Erythroblast (primary cell): ENCODE data around the gene KIRREL3.

Source experiments
- DNase-seq, 2 experiments: peaks; one replicate each; lab custom pipeline; 2025; lab: John Stamatoyannopoulos, UW
- GATA1 ChIP-seq: IDR thresholded peaks from 2 replicates; pipeline ENCODE4 v1.6.1; 2011; ENCODE audit warnings: low read depth, mild to moderate bottlenecking, control low read depth, low read length, moderate library complexity
- POLR2A ChIP-seq: IDR thresholded peaks from 2 replicates; pipeline ENCODE4 v1.6.1; 2011; ENCODE audit warnings: mild to moderate bottlenecking, low read length

Gene KIRREL3

GRCh38 chr11:126639692-126640091 lies 360.9 kb downstream of the KIRREL3 start:
- DNase-seq: no peak
- TF ChIP-seq GATA1: no peak

GRCh38 chr11:126638648-126639047 lies 361.9 kb downstream of the KIRREL3 start:
- DNase-seq: no peak
- no peak for TF ChIP-seq GATA1
- TF ChIP-seq POLR2A: no peak

GRCh38 chr11:126637795-126638175 lies 362.8 kb downstream of the KIRREL3 start:
- no peak for DNase-seq
- no peak for TF ChIP-seq GATA1
- no peak for TF ChIP-seq POLR2A

GRCh38 chr11:126636911-126637794 lies 363.4 kb downstream of the KIRREL3 start:
- TF ChIP-seq POLR2A (no peak), GATA1 (no peak)
- no peak for DNase-seq

GRCh38 chr11:126635511-126635910 lies 365.1 kb downstream of the KIRREL3 start:
- TF ChIP-seq GATA1: no peak
- TF ChIP-seq POLR2A: no peak
- DNase-seq: no peak

GRCh38 chr11:126634963-126635362 lies 365.6 kb downstream of the KIRREL3 start:
- no peak for DNase-seq
- TF ChIP-seq POLR2A (no peak), GATA1 (no peak)

- DNase-seq: no peak
- TF ChIP-seq POLR2A (no peak), GATA1 (no peak)
Observed at GRCh38 chr11:126633330-126633729, 367.2 kb downstream of the KIRREL3 start.

- DNase-seq: no peak
- TF ChIP-seq GATA1: no peak
- TF ChIP-seq POLR2A: no peak
Observed at GRCh38 chr11:126630893-126631798, 369.4 kb downstream of the KIRREL3 start.

- DNase-seq: no peak
- no peak for TF ChIP-seq POLR2A
- TF ChIP-seq GATA1: no peak
Observed at GRCh38 chr11:126630488-126630887, 370.1 kb downstream of the KIRREL3 start.

- DNase-seq: no peak
- no peak for TF ChIP-seq GATA1
- TF ChIP-seq POLR2A: no peak
Observed at GRCh38 chr11:126628790-126629621, 371.6 kb downstream of the KIRREL3 start.

- DNase-seq: no peak
- TF ChIP-seq GATA1 (no peak), POLR2A (no peak)
Observed at GRCh38 chr11:126628450-126628789, 372.1 kb downstream of the KIRREL3 start.

GRCh38 chr11:126627421-126627820 lies 373.1 kb downstream of the KIRREL3 start:
- no peak for TF ChIP-seq GATA1
- no peak for TF ChIP-seq POLR2A
- DNase-seq: no peak

GRCh38 chr11:126624506-126624905 lies 376.1 kb downstream of the KIRREL3 start:
- no peak for DNase-seq
- TF ChIP-seq GATA1: no peak
- TF ChIP-seq POLR2A: no peak

- TF ChIP-seq GATA1: no peak
- no peak for TF ChIP-seq POLR2A
- no peak for DNase-seq
Observed at GRCh38 chr11:126619516-126619915, 381.1 kb downstream of the KIRREL3 start.

GRCh38 chr11:126615845-126616244 lies 384.7 kb downstream of the KIRREL3 start:
- TF ChIP-seq GATA1: no peak
- TF ChIP-seq POLR2A: no peak
- no peak for DNase-seq
